ENCODE data around the gene TP53AIP1.

TP53AIP1 gene

GRCh38 chr11:128981254-128981653 is 38.6 kb upstream of the TP53AIP1 start:
- Histone ChIP-seq H3K79me1 (ENCODE audit: low read depth, low read length) (no peaks in the 10 kb centered on the region), H3K36me3 (replicated peaks in 1 of 2; ENCODE audit: control insufficient read depth in 2 of 2, insufficient read depth in 2 of 2, low read length in 2 of 2) (peaks cover 9 to 78% of the 10 kb centered on the region in 2 donors), H2AFZ (ENCODE audit: low read length) (no peak overlapping the region), H2AK5ac (ENCODE audit: low read depth, low read length) (no peak overlapping the region), H2BK5ac (ENCODE audit: low read length) (no peak overlapping the region), H3K4ac (ENCODE audit: low read length) (no peak overlapping the region), H3K18ac (ENCODE audit: low read length) (no peak overlapping the region), H2BK120ac (ENCODE audit: low read depth, low read length) (no peak overlapping the region), H4K91ac (ENCODE audit: low read depth, low read length, poor library complexity) (no peak overlapping the region), H3K4me1 (ENCODE audit: control insufficient read depth in 2 of 2, insufficient read depth in 1 of 2, low read depth in 1 of 2, low read length in 2 of 2) (no peaks in the 10 kb centered on the region), H3K9me3 (replicated peaks in 1 of 2; ENCODE audit: control insufficient read depth in 2 of 2, insufficient read depth in 1 of 2, low read depth in 1 of 2, low read length in 2 of 2) (peaks cover 0 to 2% of the 10 kb centered on the region in 2 donors), H3K23ac (ENCODE audit: low read depth, low read length, poor library complexity) (peak overlapping the region; percentile 55), H3K4me2 (ENCODE audit: insufficient read depth, low read length, poor library complexity, severe bottlenecking) (no peak overlapping the region), H3K27me3 (ENCODE audit: control insufficient read depth in 3 of 3, insufficient read depth in 3 of 3, low read depth in 1 of 3, low read length in 3 of 3) (no peaks in the 10 kb centered on the region), H3K9ac (ENCODE audit: low read depth, low read length, poor library complexity) (peak overlapping the region; percentile 44), H4K8ac (ENCODE audit: low read depth, low read length) (no peak overlapping the region), H2BK15ac (ENCODE audit: low read length) (no peak overlapping the region), H3K4me3 (ENCODE audit: low read length in 2 of 2) (no peak overlapping the region), H3K27ac (replicated peaks; ENCODE audit: low read length) (no peak overlapping the region), H2BK12ac (ENCODE audit: low read length) (no peak overlapping the region), H3K14ac (ENCODE audit: low read length) (no peak overlapping the region)
- no peak for DNase-seq (ENCODE audit: low spot score)
- WGBS, 2 donors (ENCODE audit: extremely low coverage in 2 of 2, insufficient read length in 2 of 2, insufficient replicate concordance in 1 of 2), result no CpG with 5 or more reads among the region's 7 CpGs

- no peak overlapping the region for H3K23ac ChIP-seq (ENCODE audit: low read depth, low read length, poor library complexity)
- H2BK12ac ChIP-seq (ENCODE audit: low read length), result no peak overlapping the region
- no peak overlapping the region for H3K4ac ChIP-seq (ENCODE audit: low read length)
- H3K36me3 ChIP-seq (replicated peaks in 1 of 2; ENCODE audit: control insufficient read depth in 2 of 2, insufficient read depth in 2 of 2, low read length in 2 of 2), result peaks cover 34 to 94% of the 10 kb centered on the region in 2 donors
- no peaks in the 10 kb centered on the region for H3K27me3 ChIP-seq (ENCODE audit: control insufficient read depth in 3 of 3, insufficient read depth in 3 of 3, low read depth in 1 of 3, low read length in 3 of 3)
- H3K14ac ChIP-seq (ENCODE audit: low read length), result no peak overlapping the region
- DNase-seq (ENCODE audit: low spot score), result no peak
- H2BK5ac ChIP-seq (ENCODE audit: low read length), result no peak overlapping the region
- no peak overlapping the region for H4K91ac ChIP-seq (ENCODE audit: low read depth, low read length, poor library complexity)
- no peak overlapping the region for H3K18ac ChIP-seq (ENCODE audit: low read length)
- H3K4me3 ChIP-seq (ENCODE audit: low read length in 2 of 2), result peak overlapping the region in 1 of 2 donors; percentile 62
- no peaks in the 10 kb centered on the region for H3K4me1 ChIP-seq (ENCODE audit: control insufficient read depth in 2 of 2, insufficient read depth in 1 of 2, low read depth in 1 of 2, low read length in 2 of 2)
- WGBS, 2 donors (ENCODE audit: extremely low coverage in 2 of 2, insufficient read length in 2 of 2, insufficient replicate concordance in 1 of 2), result no CpG with 5 or more reads among the region's 13 CpGs
- no peak overlapping the region for H2BK120ac ChIP-seq (ENCODE audit: low read depth, low read length)
- H2BK15ac ChIP-seq (ENCODE audit: low read length), result no peak overlapping the region
- no peak overlapping the region for H3K27ac ChIP-seq (replicated peaks; ENCODE audit: low read length)
- H4K8ac ChIP-seq (ENCODE audit: low read depth, low read length), result no peak overlapping the region
- no peaks in the 10 kb centered on the region for H3K9me3 ChIP-seq (replicated peaks in 1 of 2; ENCODE audit: control insufficient read depth in 2 of 2, insufficient read depth in 1 of 2, low read depth in 1 of 2, low read length in 2 of 2)
- no peak overlapping the region for H2AFZ ChIP-seq (ENCODE audit: low read length)
- no peak overlapping the region for H3K4me2 ChIP-seq (ENCODE audit: insufficient read depth, low read length, poor library complexity, severe bottlenecking)
- no peaks in the 10 kb centered on the region for H3K79me1 ChIP-seq (ENCODE audit: low read depth, low read length)
- no peak overlapping the region for H2AK5ac ChIP-seq (ENCODE audit: low read depth, low read length)
- peak overlapping the region; percentile 38 for H3K9ac ChIP-seq (ENCODE audit: low read depth, low read length, poor library complexity)
Observed at GRCh38 chr11:128970598-128971190, 28.0 kb upstream of the TP53AIP1 start.

- peaks cover 4 to 7% of the 10 kb centered on the region in 2 donors for H3K4me1 ChIP-seq (ENCODE audit: control insufficient read depth in 2 of 2, insufficient read depth in 1 of 2, low read depth in 1 of 2, low read length in 2 of 2)
- no peaks in the 10 kb centered on the region for H3K79me1 ChIP-seq (ENCODE audit: low read depth, low read length)
- no peak for DNase-seq (ENCODE audit: low spot score)
- WGBS, 2 donors (ENCODE audit: extremely low coverage in 2 of 2, insufficient read length in 2 of 2, insufficient replicate concordance in 1 of 2), result no CpG with 5 or more reads among the region's 9 CpGs
- no peak overlapping the region for H2BK5ac ChIP-seq (ENCODE audit: low read length)
- H3K9ac ChIP-seq (ENCODE audit: low read depth, low read length, poor library complexity), result no peak overlapping the region
- no peak overlapping the region for H3K4me2 ChIP-seq (ENCODE audit: insufficient read depth, low read length, poor library complexity, severe bottlenecking)
- H4K91ac ChIP-seq (ENCODE audit: low read depth, low read length, poor library complexity), result no peak overlapping the region
- no peak overlapping the region for H3K4me3 ChIP-seq (ENCODE audit: low read length in 2 of 2)
- H3K4ac ChIP-seq (ENCODE audit: low read length), result no peak overlapping the region
- peaks cover 28 to 76% of the 10 kb centered on the region in 2 donors for H3K36me3 ChIP-seq (replicated peaks in 1 of 2; ENCODE audit: control insufficient read depth in 2 of 2, insufficient read depth in 2 of 2, low read length in 2 of 2)
- H3K27ac ChIP-seq (replicated peaks; ENCODE audit: low read length), result no peak overlapping the region
- H2AFZ ChIP-seq (ENCODE audit: low read length), result no peak overlapping the region
- H3K9me3 ChIP-seq (replicated peaks in 1 of 2; ENCODE audit: control insufficient read depth in 2 of 2, insufficient read depth in 1 of 2, low read depth in 1 of 2, low read length in 2 of 2), result no peaks in the 10 kb centered on the region
- H2BK15ac ChIP-seq (ENCODE audit: low read length), result no peak overlapping the region
- H2BK120ac ChIP-seq (ENCODE audit: low read depth, low read length), result no peak overlapping the region
- no peak overlapping the region for H2AK5ac ChIP-seq (ENCODE audit: low read depth, low read length)
- no peak overlapping the region for H4K8ac ChIP-seq (ENCODE audit: low read depth, low read length)
- no peak overlapping the region for H3K23ac ChIP-seq (ENCODE audit: low read depth, low read length, poor library complexity)
- no peaks in the 10 kb centered on the region for H3K27me3 ChIP-seq (ENCODE audit: control insufficient read depth in 3 of 3, insufficient read depth in 3 of 3, low read depth in 1 of 3, low read length in 3 of 3)
- no peak overlapping the region for H2BK12ac ChIP-seq (ENCODE audit: low read length)
- no peak overlapping the region for H3K18ac ChIP-seq (ENCODE audit: low read length)
- no peak overlapping the region for H3K14ac ChIP-seq (ENCODE audit: low read length)
Observed at GRCh38 chr11:128968916-128969315, 26.2 kb upstream of the TP53AIP1 start.

- Histone ChIP-seq H3K4me3 (ENCODE audit: low read length in 2 of 2) (no peak overlapping the region), H3K27me3 (ENCODE audit: control insufficient read depth in 3 of 3, insufficient read depth in 3 of 3, low read depth in 1 of 3, low read length in 3 of 3) (no peaks in the 10 kb centered on the region), H3K27ac (replicated peaks; ENCODE audit: low read length) (no peak overlapping the region), H3K79me1 (ENCODE audit: low read depth, low read length) (no peaks in the 10 kb centered on the region), H2BK5ac (ENCODE audit: low read length) (no peak overlapping the region), H4K8ac (ENCODE audit: low read depth, low read length) (no peak overlapping the region), H3K9me3 (replicated peaks in 1 of 2; ENCODE audit: control insufficient read depth in 2 of 2, insufficient read depth in 1 of 2, low read depth in 1 of 2, low read length in 2 of 2) (no peaks in the 10 kb centered on the region), H3K9ac (ENCODE audit: low read depth, low read length, poor library complexity) (no peak overlapping the region), H3K4ac (ENCODE audit: low read length) (no peak overlapping the region), H2AK5ac (ENCODE audit: low read depth, low read length) (no peak overlapping the region), H3K18ac (ENCODE audit: low read length) (no peak overlapping the region), H2AFZ (ENCODE audit: low read length) (no peak overlapping the region), H3K23ac (ENCODE audit: low read depth, low read length, poor library complexity) (no peak overlapping the region), H3K14ac (ENCODE audit: low read length) (no peak overlapping the region), H3K36me3 (replicated peaks in 1 of 2; ENCODE audit: control insufficient read depth in 2 of 2, insufficient read depth in 2 of 2, low read length in 2 of 2) (peaks cover 24 to 63% of the 10 kb centered on the region in 2 donors), H4K91ac (ENCODE audit: low read depth, low read length, poor library complexity) (no peak overlapping the region), H2BK15ac (ENCODE audit: low read length) (no peak overlapping the region), H3K4me1 (ENCODE audit: control insufficient read depth in 2 of 2, insufficient read depth in 1 of 2, low read depth in 1 of 2, low read length in 2 of 2) (peaks cover 4 to 11% of the 10 kb centered on the region in 2 donors), H3K4me2 (ENCODE audit: insufficient read depth, low read length, poor library complexity, severe bottlenecking) (no peak overlapping the region), H2BK120ac (ENCODE audit: low read depth, low read length) (no peak overlapping the region), H2BK12ac (ENCODE audit: low read length) (no peak overlapping the region)
- no peak for DNase-seq (ENCODE audit: low spot score)
- WGBS, 2 donors (ENCODE audit: extremely low coverage in 2 of 2, insufficient read length in 2 of 2, insufficient replicate concordance in 1 of 2), result no CpG with 5 or more reads among the region's 6 CpGs
Observed at GRCh38 chr11:128967578-128967977, 24.9 kb upstream of the TP53AIP1 start.
